Raji (cell line): ENCODE data around the gene EEF1AKMT1.

Source experiments
- POLR2A ChIP-seq: IDR thresholded peaks from 2 replicates; pipeline ENCODE4 v1.6.1; 2011; ENCODE audit warnings: low read depth, low read length, control low read depth; ENCODE audit not compliant: insufficient read depth

Gene EEF1AKMT1

DNA sequence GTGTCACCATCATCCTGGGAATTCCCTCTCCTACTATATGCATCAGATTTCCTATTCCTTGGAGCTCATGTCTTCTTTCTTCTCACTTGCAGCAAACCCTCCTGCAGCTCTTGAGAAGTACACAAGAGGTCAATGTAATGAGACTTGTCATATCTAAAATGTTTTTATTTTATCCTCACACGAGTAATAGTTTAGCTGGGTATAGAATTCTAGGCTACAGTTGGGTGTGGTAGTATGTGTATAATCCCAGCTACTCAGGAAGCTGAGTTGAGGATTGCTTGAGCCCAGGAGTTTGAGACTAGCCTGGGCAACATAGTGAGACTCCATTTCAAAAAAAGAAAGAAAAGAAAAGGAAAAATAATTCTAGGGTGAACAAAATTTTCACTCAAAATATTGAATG lies 24.4 kb downstream of the EEF1AKMT1 start:
- no peak for TF ChIP-seq POLR2A

DNA sequence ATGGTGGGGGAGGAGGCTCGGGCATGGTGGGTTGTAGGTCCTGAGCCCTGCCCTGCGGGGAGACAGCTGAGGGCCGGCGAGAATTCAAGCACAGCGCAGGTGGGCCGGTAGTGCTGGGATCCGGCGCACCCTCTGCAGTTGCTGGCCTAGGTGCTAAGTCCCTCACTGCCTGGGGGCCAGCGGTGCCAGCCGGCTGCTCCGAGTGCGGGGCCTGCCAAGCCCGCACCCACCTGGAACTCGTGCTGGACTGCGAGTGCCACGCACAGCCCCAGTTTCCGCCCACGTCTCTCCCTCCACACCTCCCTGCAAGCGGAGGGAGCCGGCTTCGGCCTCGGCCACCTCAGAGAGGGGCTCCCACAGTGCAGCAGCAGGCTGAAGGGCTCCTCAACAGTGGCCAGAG lies 33.7 kb downstream of the EEF1AKMT1 start:
- no peak for TF ChIP-seq POLR2A

DNA sequence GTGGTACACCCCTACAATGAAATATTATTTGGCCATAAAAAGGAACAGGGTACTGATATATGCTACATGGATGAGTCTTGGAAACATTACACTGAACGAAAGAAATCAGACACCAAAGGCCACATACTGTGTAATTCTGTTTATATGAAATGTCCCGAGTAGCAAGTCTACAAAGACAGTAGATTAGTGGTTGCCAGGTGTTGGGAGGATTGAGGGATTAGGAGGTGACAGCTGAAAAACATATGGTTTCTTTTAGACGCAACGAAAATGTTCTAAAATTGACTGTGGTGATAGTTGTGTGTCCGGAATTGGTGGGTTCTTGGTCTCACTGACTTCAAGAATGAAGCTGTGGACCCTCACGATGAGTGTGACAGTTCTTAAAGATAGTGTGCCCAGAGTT lies 35.1 kb downstream of the EEF1AKMT1 start:
- no peak for TF ChIP-seq POLR2A

DNA sequence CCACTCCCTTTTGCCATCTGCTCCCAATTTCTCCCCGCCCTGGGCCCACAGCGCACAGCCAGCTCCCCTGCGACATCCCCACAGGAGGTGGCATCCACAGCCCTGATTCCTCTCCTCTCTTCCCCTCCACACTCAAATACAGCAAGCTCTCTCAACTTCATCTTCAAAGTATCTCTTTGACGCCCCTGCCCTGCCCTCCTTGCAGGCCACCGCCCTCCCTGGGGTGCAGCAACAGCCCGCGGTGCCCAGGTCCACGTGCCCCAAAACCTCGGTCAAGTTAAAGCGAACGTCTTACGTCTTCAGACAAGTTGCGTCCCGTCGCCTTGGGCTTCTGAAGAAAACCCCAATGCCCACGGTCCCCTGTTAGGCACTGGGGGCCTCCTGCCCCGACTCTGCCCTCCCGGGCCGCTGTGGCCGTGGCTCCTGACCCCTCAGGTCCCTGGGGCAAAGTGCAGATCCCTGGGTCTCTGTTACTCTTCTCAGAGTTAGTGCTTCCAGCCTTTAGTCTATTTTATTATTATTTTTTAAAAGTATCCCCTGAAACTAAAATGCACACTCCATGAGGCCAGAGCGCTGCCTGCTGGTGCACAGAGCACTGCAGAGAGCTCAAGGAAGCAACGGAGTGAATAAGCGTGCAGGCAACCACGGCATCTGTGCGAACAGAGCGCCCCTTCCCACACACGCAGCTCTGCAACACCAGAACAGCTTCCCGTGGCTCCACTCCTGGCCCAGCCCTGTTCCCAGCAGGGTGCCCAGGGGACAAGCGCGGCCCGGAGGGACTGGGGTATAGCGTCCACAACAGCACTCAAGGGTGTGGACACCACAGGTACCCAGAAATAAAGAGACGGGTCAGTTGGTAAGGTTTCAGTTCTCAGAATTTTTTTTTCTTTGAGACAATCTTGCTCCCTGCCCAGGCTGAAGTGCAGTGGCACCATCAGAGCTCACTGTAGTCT lies 43.9 kb downstream of the EEF1AKMT1 start:
- no peak for TF ChIP-seq POLR2A

GRCh38 chr13:20728579-20729311 lies 45.0 kb downstream of the EEF1AKMT1 start:
- no peak for TF ChIP-seq POLR2A

- no peak for TF ChIP-seq POLR2A
Observed at GRCh38 chr13:20727856-20728255, 45.9 kb downstream of the EEF1AKMT1 start.

GRCh38 chr13:20721454-20722357 lies 52.1 kb downstream of the EEF1AKMT1 start:
- TF ChIP-seq POLR2A, result no peak

GRCh38 chr13:20721058-20721453 lies 52.7 kb downstream of the EEF1AKMT1 start:
- no peak for TF ChIP-seq POLR2A

GRCh38 chr13:20720499-20720898 lies 53.3 kb downstream of the EEF1AKMT1 start:
- TF ChIP-seq POLR2A, result no peak

- TF ChIP-seq POLR2A, result no peak
Observed at GRCh38 chr13:20719783-20720182, 54.0 kb downstream of the EEF1AKMT1 start.

GRCh38 chr13:20718958-20719566 lies 54.7 kb downstream of the EEF1AKMT1 start:
- TF ChIP-seq POLR2A, result no peak

GRCh38 chr13:20717581-20718542 lies 55.9 kb downstream of the EEF1AKMT1 start:
- TF ChIP-seq POLR2A, result no peak

GRCh38 chr13:20716951-20717350 lies 56.8 kb downstream of the EEF1AKMT1 start:
- no peak for TF ChIP-seq POLR2A
